ENCODE measurements around the gene ZNF433. TPM values are rescaled to one million over a fixed set of nuclear protein-coding genes. Genes with fewer than 3 reads are reported as not detected.

ZNF433 gene
- total RNA-seq, 1 donor from 2014 or later, result 3.7 TPM

GRCh38 chr19:11989112-11989456, 46.4 kb downstream of the ZNF433 start:
- H3K27ac ChIP-seq, result no peak overlapping the region

GRCh38 chr19:11987405-11988281, 47.8 kb downstream of the ZNF433 start:
- peak overlapping the region; percentile 52 to 77 for H3K4me3 ChIP-seq
- intact Hi-C loops (cut with DNase I), result loop anchor here (5.0 kb wide), 1 partner anchor 60 kb away; the partner anchor contains the start of gene ZNF700
- no peaks in the 10 kb centered on the region for H3K9me3 ChIP-seq
- TF ChIP-seq POLR2AphosphoS5 (IDR thresholded peaks at IDR 0.05; ENCODE audit: insufficient read depth in 1 of 2, low read depth in 1 of 2), result peak; percentile 83 to 84
- TF ChIP-seq CTCF (IDR thresholded peaks at IDR 0.05), result no peak
- TF ChIP-seq POLR2A (IDR thresholded peaks at IDR 0.05), result peak in 1 of 2 donors; percentile 42
- H3K36me3 ChIP-seq, result no peaks in the 10 kb centered on the region
- peak overlapping the region; percentile 76 for H3K27ac ChIP-seq
- no peaks in the 10 kb centered on the region for H3K27me3 ChIP-seq
- peak in 1 of 2 donors; percentile 94 for DNase-seq (ENCODE audit: extremely low spot score in 2 of 2)
- peaks cover 5% of the 10 kb centered on the region for H3K4me1 ChIP-seq

More at GRCh38 chr19:11989112-11989456, 46.4 kb downstream of the ZNF433 start:
- Histone ChIP-seq H3K9me3 (no peaks in the 10 kb centered on the region), H3K27me3 (no peaks in the 10 kb centered on the region), H3K4me1 (peaks cover 5% of the 10 kb centered on the region), H3K4me3 (peak overlapping the region; percentile 52 to 77), H3K36me3 (no peaks in the 10 kb centered on the region)
- intact Hi-C loops (cut with DNase I), result loop anchor here (5.0 kb wide), 1 partner anchor 62 kb away; the partner anchor contains the start of gene ZNF700
- no peak for DNase-seq (ENCODE audit: extremely low spot score in 2 of 2)
- no peak for TF ChIP-seq POLR2AphosphoS5 (IDR thresholded peaks at IDR 0.05; ENCODE audit: insufficient read depth in 1 of 2, low read depth in 1 of 2)
- peak in 1 of 3 experiments; percentile 1 for TF ChIP-seq CTCF (IDR thresholded peaks at IDR 0.05)
- no peak for TF ChIP-seq POLR2A (IDR thresholded peaks at IDR 0.05)

- Histone ChIP-seq H3K36me3 (no peaks in the 10 kb centered on the region), H3K4me1 (peaks cover 5% of the 10 kb centered on the region), H3K27me3 (no peaks in the 10 kb centered on the region), H3K27ac (no peak overlapping the region), H3K4me3 (no peak overlapping the region), H3K9me3 (peaks cover 2% of the 10 kb centered on the region)
- no peak for TF ChIP-seq POLR2AphosphoS5 (IDR thresholded peaks at IDR 0.05; ENCODE audit: insufficient read depth in 1 of 2, low read depth in 1 of 2)
- no peak for TF ChIP-seq CTCF (IDR thresholded peaks at IDR 0.05)
- TF ChIP-seq POLR2A (IDR thresholded peaks at IDR 0.05), result no peak
- DNase-seq (ENCODE audit: extremely low spot score in 2 of 2), result no peak
- intact Hi-C loops (cut with DNase I), result loop anchor here (5.0 kb wide), 1 partner anchor 59 kb away; the partner anchor contains the start of gene ZNF700
Observed at GRCh38 chr19:11986754-11987153, 48.7 kb downstream of the ZNF433 start.

- H3K9me3 ChIP-seq, result peaks cover 19% of the 10 kb centered on the region
- intact Hi-C loops (cut with DNase I), result loop anchor here (5.0 kb wide), 1 partner anchor 58 kb away; the partner anchor contains the start of gene ZNF700
- DNase-seq (ENCODE audit: extremely low spot score in 2 of 2), result no peak
Observed at GRCh38 chr19:11984986-11985385, 50.5 kb downstream of the ZNF433 start.

More at GRCh38 chr19:11984986-11985385, 50.5 kb downstream of the ZNF433 start:
- no peak overlapping the region for H3K27ac ChIP-seq
- peaks cover 5% of the 10 kb centered on the region for H3K4me1 ChIP-seq
- no peaks in the 10 kb centered on the region for H3K27me3 ChIP-seq
- H3K36me3 ChIP-seq, result peaks cover 0 to 7% of the 10 kb centered on the region in 2 donors
- no peak overlapping the region for H3K4me3 ChIP-seq
- TF ChIP-seq POLR2AphosphoS5 (IDR thresholded peaks at IDR 0.05; ENCODE audit: insufficient read depth in 1 of 2, low read depth in 1 of 2) (no peak), CTCF (IDR thresholded peaks at IDR 0.05) (no peak), POLR2A (IDR thresholded peaks at IDR 0.05) (no peak)

Data from vagina (tissue), 2 donors.